Measurements from ENCODE around the gene PCNT.

PCNT gene

DNA sequence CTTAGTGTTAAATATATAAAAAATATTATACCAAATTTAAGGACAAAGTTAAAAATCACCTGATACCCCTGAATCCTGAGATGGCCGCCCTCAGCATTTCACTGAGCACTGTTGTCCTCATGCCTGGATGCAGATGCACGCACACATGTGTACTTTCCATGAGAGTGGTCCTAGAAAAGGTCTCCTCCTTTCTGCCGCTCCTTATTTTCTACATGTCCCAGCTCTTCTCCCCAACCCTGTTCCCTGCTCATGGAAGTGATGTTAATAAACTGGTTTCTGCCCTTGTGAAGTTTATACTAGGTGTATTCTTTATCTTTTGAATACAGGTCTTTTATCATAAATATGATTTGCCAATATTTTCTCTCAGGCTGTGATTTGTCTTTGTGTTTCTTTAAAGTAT, 167.6 kb downstream of the PCNT start:
- no peak overlapping the region for H3K27ac ChIP-seq (ENCODE audit: low read depth, low read length)
- 96% methylated on average over 2 of the region's 3 CpGs for WGBS
- H3K36me3 ChIP-seq (ENCODE audit: insufficient read depth, low read length), result peaks cover 50% of the 10 kb centered on the region
- H3K9me3 ChIP-seq (ENCODE audit: insufficient read depth, low read depth, low read length), result no peaks in the 10 kb centered on the region
- no peak overlapping the region for H3K4me3 ChIP-seq (ENCODE audit: low read length)
- H3K9ac ChIP-seq (ENCODE audit: low read depth, low read length), result no peak overlapping the region
- H3K27me3 ChIP-seq (ENCODE audit: insufficient read depth, low read length), result no peaks in the 10 kb centered on the region
- H3K4me1 ChIP-seq (ENCODE audit: insufficient read depth, low read length), result no peaks in the 10 kb centered on the region

- Histone ChIP-seq H3K27ac (ENCODE audit: low read depth, low read length) (no peak overlapping the region), H3K9me3 (ENCODE audit: insufficient read depth, low read depth, low read length) (no peaks in the 10 kb centered on the region), H3K4me1 (ENCODE audit: insufficient read depth, low read length) (no peaks in the 10 kb centered on the region), H3K27me3 (ENCODE audit: insufficient read depth, low read length) (no peaks in the 10 kb centered on the region), H3K9ac (ENCODE audit: low read depth, low read length) (no peak overlapping the region), H3K4me3 (ENCODE audit: low read length) (no peak overlapping the region), H3K36me3 (ENCODE audit: insufficient read depth, low read length) (peaks cover 51% of the 10 kb centered on the region)
- WGBS, result 95% methylated on average over 5 of the region's 5 CpGs
Observed at GRCh38 chr21:46492851-46493250, 168.9 kb downstream of the PCNT start.

DNA sequence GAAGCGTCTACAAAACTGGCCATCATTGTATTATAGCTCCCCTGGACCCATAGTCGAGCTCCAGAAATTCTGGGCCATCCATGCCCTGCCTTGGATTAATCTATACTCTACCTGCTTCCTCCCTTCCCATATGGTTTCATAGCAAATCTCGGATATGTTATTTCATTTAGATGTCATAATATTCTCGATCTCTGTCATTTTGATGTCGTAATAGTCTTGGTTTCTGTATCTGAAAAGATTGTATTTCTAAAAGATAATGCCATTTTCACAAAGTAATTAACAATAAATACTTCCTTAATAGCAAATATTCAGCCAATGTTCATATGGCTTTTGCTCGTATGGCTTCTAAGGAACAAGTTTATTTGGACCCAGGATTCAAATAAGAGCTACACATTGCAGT, 169.9 kb downstream of the PCNT start:
- 95% methylated on average over 3 of the region's 6 CpGs for whole genome bisulfite sequencing
- Histone ChIP-seq H3K4me1 (ENCODE audit: insufficient read depth, low read length) (no peaks in the 10 kb centered on the region), H3K4me3 (ENCODE audit: low read length) (no peak overlapping the region), H3K9me3 (ENCODE audit: insufficient read depth, low read depth, low read length) (no peaks in the 10 kb centered on the region), H3K27me3 (ENCODE audit: insufficient read depth, low read length) (no peaks in the 10 kb centered on the region), H3K9ac (ENCODE audit: low read depth, low read length) (no peak overlapping the region), H3K36me3 (ENCODE audit: insufficient read depth, low read length) (peaks cover 59% of the 10 kb centered on the region), H3K27ac (ENCODE audit: low read depth, low read length) (no peak overlapping the region)

All from HUES64 (cell line).